DOHH2 (cell line): ENCODE data around the gene SDE2.
"Not testable (repeated sequence)": the region's sequence is repeated elsewhere in the genome, so short reads cannot be mapped to it uniquely, and the experiment has no call there.

Source experiments
- EZH2phosphoT487 ChIP-seq: fragments of 200-600 bp; sonication (generic); IDR thresholded peaks from 2 replicates; pipeline ENCODE4 v1.6.1; 2017; ENCODE audit warnings: borderline replicate concordance, mild to moderate bottlenecking, antibody characterized with exemption, low read length, moderate library complexity, mixed read lengths
- TF ChIP-seq, protein P1 (sequence below): fragments of 200-600 bp; sonication (generic); IDR thresholded peaks from one replicate; pipeline ENCODE4 v1.5.1; 2014; ENCODE audit warnings: antibody characterized with exemption, mild to moderate bottlenecking, low read depth, low read length; ENCODE audit not compliant: poor library complexity, severe bottlenecking

DNA sequence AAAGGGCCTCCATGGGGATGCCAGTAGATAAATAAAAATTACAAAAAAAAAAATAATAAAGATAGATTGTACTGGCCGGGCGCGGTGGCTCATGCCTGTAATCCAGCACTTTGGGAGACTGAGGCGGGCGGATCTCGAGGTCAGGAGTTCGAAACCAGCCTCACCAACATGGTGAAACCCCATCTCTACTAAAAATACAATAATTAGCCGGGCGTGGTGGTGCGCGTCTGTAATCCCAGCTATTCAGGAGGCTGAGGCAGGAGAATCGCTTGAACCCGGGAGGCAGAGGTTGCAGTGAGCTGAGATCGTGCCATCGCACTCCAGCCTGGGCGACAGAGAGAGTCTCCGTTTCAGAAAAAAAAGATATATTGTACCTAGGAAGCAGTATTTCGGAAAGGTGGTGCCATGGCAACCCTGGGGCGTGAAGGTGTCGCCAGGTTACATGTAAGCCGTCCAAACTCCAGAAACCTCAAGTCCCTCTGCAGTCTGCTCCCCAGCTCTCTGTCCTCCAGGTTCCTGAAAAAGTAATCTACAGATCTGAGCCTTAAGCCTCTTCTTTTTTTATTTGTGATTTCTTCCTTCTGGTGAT, 1.4 kb upstream of the SDE2 start:
- TF ChIP-seq, protein P1, sequence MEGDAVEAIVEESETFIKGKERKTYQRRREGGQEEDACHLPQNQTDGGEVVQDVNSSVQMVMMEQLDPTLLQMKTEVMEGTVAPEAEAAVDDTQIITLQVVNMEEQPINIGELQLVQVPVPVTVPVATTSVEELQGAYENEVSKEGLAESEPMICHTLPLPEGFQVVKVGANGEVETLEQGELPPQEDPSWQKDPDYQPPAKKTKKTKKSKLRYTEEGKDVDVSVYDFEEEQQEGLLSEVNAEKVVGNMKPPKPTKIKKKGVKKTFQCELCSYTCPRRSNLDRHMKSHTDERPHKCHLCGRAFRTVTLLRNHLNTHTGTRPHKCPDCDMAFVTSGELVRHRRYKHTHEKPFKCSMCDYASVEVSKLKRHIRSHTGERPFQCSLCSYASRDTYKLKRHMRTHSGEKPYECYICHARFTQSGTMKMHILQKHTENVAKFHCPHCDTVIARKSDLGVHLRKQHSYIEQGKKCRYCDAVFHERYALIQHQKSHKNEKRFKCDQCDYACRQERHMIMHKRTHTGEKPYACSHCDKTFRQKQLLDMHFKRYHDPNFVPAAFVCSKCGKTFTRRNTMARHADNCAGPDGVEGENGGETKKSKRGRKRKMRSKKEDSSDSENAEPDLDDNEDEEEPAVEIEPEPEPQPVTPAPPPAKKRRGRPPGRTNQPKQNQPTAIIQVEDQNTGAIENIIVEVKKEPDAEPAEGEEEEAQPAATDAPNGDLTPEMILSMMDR = not testable (repeated sequence)
- not testable (repeated sequence) for TF ChIP-seq EZH2phosphoT487
